Activated CD4-positive, alpha-beta T cell treated with anti-CD3 and anti-CD28 coated beads, Interleukin-2, amount 50 U/mL, for 16 hours (primary cell): ENCODE results near the gene MLEC.
"Not testable (repeated sequence)": the region's sequence is repeated elsewhere in the genome, so short reads cannot be mapped to it uniquely, and the experiment has no call there.

Experiments used
- DNase-seq: peaks from one replicate; pipeline ENCODE4 v3.0.0-alpha.2; 2020

The MLEC gene

GRCh38 chr12:120666571-120667390 is 20.2 kb upstream of the MLEC start:
- DNase-seq, result no peak

- DNase-seq, result no peak
Observed at GRCh38 chr12:120668091-120668867, 18.7 kb upstream of the MLEC start.

GRCh38 chr12:120668868-120669840 is 17.8 kb upstream of the MLEC start:
- no peak for DNase-seq

GRCh38 chr12:120670237-120670636 is 16.7 kb upstream of the MLEC start:
- DNase-seq, result not testable (repeated sequence)

GRCh38 chr12:120670667-120671066 is 16.3 kb upstream of the MLEC start:
- DNase-seq, result no peak

GRCh38 chr12:120674097-120674636 is 12.8 kb upstream of the MLEC start:
- DNase-seq, result no peak

- peak; percentile 73 for DNase-seq
Observed at GRCh38 chr12:120677765-120678473, 9.0 kb upstream of the MLEC start.

GRCh38 chr12:120678572-120678971 is 8.4 kb upstream of the MLEC start:
- DNase-seq, result peak; percentile 30

GRCh38 chr12:120680165-120680738 is 6.7 kb upstream of the MLEC start:
- no peak for DNase-seq

- DNase-seq, result peak; percentile 76
Observed at GRCh38 chr12:120684523-120684932, 2.4 kb upstream of the MLEC start.

GRCh38 chr12:120685522-120685921 is 1.4 kb upstream of the MLEC start:
- DNase-seq, result no peak

- DNase-seq, result peak; percentile 98
Observed at GRCh38 chr12:120686151-120686689, 729 bp upstream of the MLEC start.

- DNase-seq, result peak; percentile 34
Observed at GRCh38 chr12:120687578-120688289, 785 bp downstream of the MLEC start.

- no peak for DNase-seq
Observed at GRCh38 chr12:120688527-120689071, 1.6 kb downstream of the MLEC start.

- no peak for DNase-seq
Observed at GRCh38 chr12:120689397-120690082, 2.6 kb downstream of the MLEC start.

GRCh38 chr12:120690083-120690450 is 3.1 kb downstream of the MLEC start:
- DNase-seq, result no peak

- no peak for DNase-seq
Observed at GRCh38 chr12:120690978-120691377, 4.0 kb downstream of the MLEC start.

GRCh38 chr12:120692524-120693033 is 5.6 kb downstream of the MLEC start:
- no peak for DNase-seq

GRCh38 chr12:120693848-120694247 is 6.9 kb downstream of the MLEC start:
- no peak for DNase-seq
